ENCODE results near the gene TECPR2. TPM values are rescaled to one million over a fixed set of nuclear protein-coding genes. Genes with fewer than 3 reads are reported as not detected.
"Not testable (repeated sequence)": the region's sequence is repeated elsewhere in the genome, so short reads cannot be mapped to it uniquely, and the experiment has no call there.

Gene TECPR2
- total RNA-seq, 2 experiments from 2014 or later = 4.7 to 5.0 TPM

- ChIA-PET CTCF (no interaction called here), POLR2A (no interaction called here)
- H3K4me3 Mint-ChIP-seq = no peak overlapping the region
- DNase-seq (no peak), ATAC-seq (no peak)
- no peak for TF ChIP-seq CTCF (IDR thresholded peaks at IDR 0.05)
- H3K27me3 Mint-ChIP-seq = peaks cover 11% of the 10 kb centered on the region
- intact Hi-C loops (cut with micrococcal nuclease) = no loop called here
- no peaks in the 10 kb centered on the region for H3K9me3 Mint-ChIP-seq
- H3K36me3 Mint-ChIP-seq (ENCODE audit: low read depth) = no peaks in the 10 kb centered on the region
- H3K27ac Mint-ChIP-seq = no peak overlapping the region
- peaks cover 2% of the 10 kb centered on the region for H3K4me1 Mint-ChIP-seq (ENCODE audit: low read depth)
Measured at GRCh38 chr14:102540315-102541028, 177.7 kb downstream of the TECPR2 start.

DNA sequence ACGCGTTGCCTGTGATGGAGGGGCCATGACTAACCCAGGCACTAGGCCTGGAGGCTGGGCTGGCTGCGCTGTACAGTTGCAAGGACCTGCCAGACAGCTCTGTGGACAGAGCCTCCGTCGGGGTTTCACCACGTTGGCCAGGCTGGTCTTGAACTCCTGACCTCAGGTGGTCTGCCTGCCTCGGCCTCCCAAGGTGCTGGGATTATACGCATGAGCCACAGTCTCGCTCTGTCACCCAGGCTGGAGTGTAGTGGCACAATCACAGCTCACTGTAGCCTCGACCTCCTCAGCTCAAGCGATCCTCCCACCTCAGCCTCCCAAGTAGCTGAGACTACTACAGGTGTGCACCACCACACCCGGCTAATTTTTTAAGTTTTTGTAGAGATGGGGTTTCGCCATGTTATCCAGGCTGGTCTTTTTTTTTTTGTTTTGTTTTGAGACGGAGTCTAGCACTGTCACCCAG is 178.3 kb downstream of the TECPR2 start:
- H3K4me1 Mint-ChIP-seq (ENCODE audit: low read depth); DNase-seq; H3K9me3 Mint-ChIP-seq; intact Hi-C loops (cut with micrococcal nuclease); ATAC-seq; H3K36me3 Mint-ChIP-seq (ENCODE audit: low read depth); CTCF ChIA-PET; H3K4me3 Mint-ChIP-seq; H3K27ac Mint-ChIP-seq: not testable (repeated sequence)
- POLR2A ChIA-PET = interaction anchor here (0.9 kb wide), 1 partner anchor 14 kb away, joined by 4 read pairs; no protein-coding TSS in a partner anchor
- H3K27me3 Mint-ChIP-seq = peaks cover 17% of the 10 kb centered on the region

DNA sequence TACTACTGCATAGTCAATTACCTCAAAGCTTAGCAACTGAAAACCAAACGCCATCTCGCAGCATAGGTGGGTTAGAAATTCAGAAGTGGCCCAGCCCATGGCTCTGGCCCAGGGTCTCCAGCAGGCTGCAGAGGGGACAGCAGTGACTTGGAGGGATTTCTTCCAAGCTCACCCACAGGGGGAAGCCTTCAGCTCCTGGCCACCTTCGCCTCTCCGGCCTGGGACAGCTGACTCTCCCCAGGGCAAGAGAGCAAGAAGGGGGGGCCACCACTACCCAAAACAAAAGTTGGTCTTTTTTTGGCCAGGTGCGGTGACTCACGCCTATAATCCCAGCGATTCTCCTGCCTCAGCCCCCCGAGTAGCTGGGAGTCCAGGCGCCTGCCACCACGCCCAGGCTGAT is 179.0 kb downstream of the TECPR2 start:
- POLR2A ChIA-PET = interaction anchor here (0.6 to 1.2 kb wide), 3 partner anchors 12 to 434 kb away, joined by 3 to 4 read pairs (median 4); no protein-coding TSS in a partner anchor
- intact Hi-C loops (cut with micrococcal nuclease) = no loop called here
- Mint-ChIP-seq H3K27ac (no peak overlapping the region), H3K27me3 (peaks cover 19% of the 10 kb centered on the region), H3K4me1 (ENCODE audit: low read depth) (peaks cover 2% of the 10 kb centered on the region), H3K9me3 (no peaks in the 10 kb centered on the region), H3K4me3 (no peak overlapping the region), H3K36me3 (ENCODE audit: low read depth) (no peaks in the 10 kb centered on the region)
- ATAC-seq (no peak), DNase-seq (no peak)
- TF ChIP-seq CTCF (IDR thresholded peaks at IDR 0.05) = no peak
- CTCF ChIA-PET = no interaction called here

GRCh38 chr14:102544046-102544746 is 181.5 kb downstream of the TECPR2 start:
- Mint-ChIP-seq H3K27me3 (peaks cover 26% of the 10 kb centered on the region), H3K4me1 (ENCODE audit: low read depth) (peaks cover 2% of the 10 kb centered on the region), H3K4me3 (no peak overlapping the region), H3K9me3 (no peaks in the 10 kb centered on the region), H3K36me3 (ENCODE audit: low read depth) (no peaks in the 10 kb centered on the region), H3K27ac (no peak overlapping the region)
- no peak for ATAC-seq
- intact Hi-C loops (cut with micrococcal nuclease) = no loop called here
- TF ChIP-seq CTCF (IDR thresholded peaks at IDR 0.05) = no peak
- DNase-seq = no peak
- POLR2A ChIA-PET = no interaction called here
- CTCF ChIA-PET = interaction anchor here (0.9 to 1.3 kb wide), 2 partner anchors 21 to 27 kb away, joined by 3 read pairs; no protein-coding TSS in a partner anchor

GRCh38 chr14:102544747-102545460 is 182.2 kb downstream of the TECPR2 start:
- peak; percentile 69 for ATAC-seq

More at GRCh38 chr14:102544747-102545460, 182.2 kb downstream of the TECPR2 start:
- H3K9me3 Mint-ChIP-seq = no peaks in the 10 kb centered on the region
- peaks cover 2% of the 10 kb centered on the region for H3K4me1 Mint-ChIP-seq (ENCODE audit: low read depth)
- peaks cover 26% of the 10 kb centered on the region for H3K27me3 Mint-ChIP-seq
- intact Hi-C loops (cut with micrococcal nuclease) = no loop called here
- H3K4me3 Mint-ChIP-seq = no peak overlapping the region
- peak; percentile 37 for DNase-seq
- ChIA-PET CTCF (interaction anchor here (1.3 kb wide), 1 partner anchor 22 kb away, joined by 3 read pairs; no protein-coding TSS in a partner anchor), POLR2A (no interaction called here)
- H3K27ac Mint-ChIP-seq = no peak overlapping the region
- TF ChIP-seq CTCF (IDR thresholded peaks at IDR 0.05) = no peak
- H3K36me3 Mint-ChIP-seq (ENCODE audit: low read depth) = no peaks in the 10 kb centered on the region
